NCI-H82 treated with DMSO at 0.1 percent for 48 hours (cell line): ENCODE measurements around the gene TUBA3C.

Source experiments
- DNase-seq: peaks from one replicate; lab custom pipeline; 2025; ENCODE audit not compliant: unreplicated experiment; lab: John Stamatoyannopoulos, UW

Gene TUBA3C

DNA sequence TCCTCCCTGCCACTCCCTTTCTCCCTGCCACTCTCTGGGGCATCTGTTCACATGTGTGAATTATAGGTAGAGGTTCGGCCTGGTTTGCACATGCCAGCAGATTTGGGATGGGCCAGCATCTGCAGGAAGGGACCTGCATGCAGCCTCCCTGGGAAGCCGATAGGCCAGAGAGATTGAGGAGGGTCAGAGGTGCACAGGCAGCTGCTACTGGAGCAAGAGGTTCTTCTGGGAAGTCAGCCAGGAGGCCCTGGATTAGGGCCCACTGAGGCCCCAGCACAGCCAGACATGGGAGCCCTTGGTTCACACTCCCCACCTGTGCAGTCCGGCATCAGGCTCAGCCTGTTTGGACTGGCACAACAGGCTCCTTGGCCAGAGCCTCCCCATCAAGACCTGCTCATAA, 12.1 kb downstream of the TUBA3C start:
- no peak for DNase-seq

DNA sequence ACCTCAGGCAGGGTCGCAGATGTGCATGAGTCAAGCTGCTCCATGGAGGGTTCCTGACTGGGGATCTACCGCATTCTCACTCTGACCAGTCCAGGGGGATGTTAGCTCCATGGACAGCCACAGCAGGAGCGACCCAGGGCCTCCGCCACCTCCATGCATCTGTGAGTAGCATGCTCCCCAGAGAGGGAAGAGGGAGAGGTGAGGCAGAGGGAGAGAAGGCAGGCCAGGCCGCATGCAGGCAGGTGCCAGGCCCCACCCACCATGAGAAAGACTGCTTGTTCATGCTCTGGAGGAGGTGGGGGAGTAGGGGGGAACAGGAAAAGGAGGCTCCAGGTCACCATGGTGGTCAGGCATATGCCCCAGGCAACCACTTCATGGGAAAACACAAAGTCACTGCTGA, 20.3 kb downstream of the TUBA3C start:
- no peak for DNase-seq

DNA sequence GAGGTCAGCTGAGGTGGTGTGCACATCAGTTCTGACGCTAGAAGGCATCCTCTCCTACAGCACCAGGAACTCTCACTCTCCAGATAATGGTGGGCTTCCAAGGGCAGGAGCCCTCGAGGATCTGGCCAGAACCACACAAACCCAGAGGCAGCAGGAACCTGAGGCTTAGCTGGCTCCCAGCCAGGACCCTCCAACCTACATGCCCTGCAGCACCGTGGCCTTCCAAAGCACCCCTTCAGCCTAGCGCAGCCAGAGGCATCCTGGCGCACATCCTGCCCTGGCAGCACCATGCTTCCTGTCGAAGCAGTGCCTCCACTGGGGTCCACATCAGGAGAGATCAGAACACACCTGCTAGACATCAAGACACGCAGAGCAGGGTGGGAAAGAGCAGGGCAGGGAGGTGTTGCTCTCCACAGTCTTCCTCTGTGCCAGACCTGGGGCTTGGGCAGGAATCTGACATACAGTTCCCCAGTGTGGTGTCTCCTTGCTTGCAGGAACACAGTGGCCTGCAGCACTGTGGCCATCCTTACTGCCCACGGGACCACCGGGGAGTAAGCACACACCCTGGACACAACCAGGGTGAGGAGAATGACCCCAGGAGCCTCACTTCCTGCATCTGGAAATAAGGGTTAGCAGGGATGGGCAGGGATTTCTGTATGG, 21.7 kb downstream of the TUBA3C start:
- no peak for DNase-seq

DNA sequence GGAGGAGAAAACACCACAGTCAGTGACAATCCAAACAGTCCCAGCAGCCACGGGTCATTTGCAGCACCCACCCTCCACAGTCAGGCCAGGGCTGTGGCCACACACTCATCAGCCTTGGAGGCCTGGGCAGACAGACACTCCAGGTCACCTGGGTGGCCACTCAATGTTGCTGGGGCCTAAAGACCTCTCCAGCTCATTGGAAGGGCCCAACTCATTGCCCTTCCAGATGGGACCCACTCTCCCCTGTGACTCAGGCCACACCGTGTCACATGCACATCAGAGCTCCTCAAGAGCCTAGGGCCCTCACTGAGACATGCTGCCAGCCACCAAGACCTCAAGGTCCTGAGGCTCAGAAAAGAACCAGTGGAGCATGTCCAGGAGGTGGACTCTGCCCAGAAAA, 22.4 kb downstream of the TUBA3C start:
- no peak for DNase-seq

DNA sequence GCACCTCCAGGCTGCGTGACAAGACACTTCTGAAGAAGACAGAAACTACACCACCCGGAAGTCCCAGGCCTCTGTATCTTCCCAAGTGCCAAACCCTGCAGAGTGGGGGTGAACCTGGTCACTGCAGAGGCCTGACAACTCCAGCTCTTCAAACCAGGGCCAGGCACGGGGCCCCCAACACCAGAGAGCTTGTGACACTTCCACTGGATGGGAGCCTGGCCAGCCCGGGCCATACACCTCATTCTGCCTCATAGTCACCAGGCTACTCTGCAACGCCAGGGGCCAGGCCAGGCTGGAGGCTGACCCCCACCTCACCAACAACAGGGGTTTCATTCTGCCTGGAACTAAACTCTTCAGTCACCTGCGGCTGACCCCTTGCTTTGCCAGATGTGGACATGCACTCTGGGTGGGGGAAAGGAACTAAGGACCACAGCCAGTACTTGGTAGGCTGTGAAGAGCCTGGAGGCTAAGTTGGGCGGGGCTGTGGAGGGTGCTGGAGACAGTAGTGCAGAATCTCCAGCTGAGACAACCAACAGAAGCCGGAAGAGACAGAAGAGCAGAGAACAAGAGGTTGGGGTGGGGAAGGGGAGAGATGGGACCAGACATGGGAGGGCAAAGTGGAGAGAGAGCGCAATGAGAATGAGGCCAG, 23.0 kb downstream of the TUBA3C start:
- no peak for DNase-seq

DNA sequence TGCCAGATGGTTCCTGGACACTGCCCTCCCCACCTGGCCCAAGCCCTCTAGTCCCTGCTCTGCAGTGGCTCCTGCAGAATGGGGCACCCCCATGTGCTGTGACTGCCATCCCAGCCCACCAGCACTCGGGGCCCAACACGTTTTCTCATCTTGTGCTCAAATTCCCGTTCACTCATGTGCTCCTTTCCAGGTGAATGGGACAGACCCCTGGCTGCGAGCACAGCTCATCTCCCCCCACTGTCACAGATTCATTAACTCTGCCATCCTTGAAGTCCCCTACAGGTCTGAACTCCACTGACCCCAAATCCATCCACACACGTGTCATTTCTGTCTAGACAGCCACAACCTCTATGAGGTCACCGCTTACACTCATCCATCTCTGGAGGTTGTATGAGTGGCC, 23.6 kb downstream of the TUBA3C start:
- DNase-seq: no peak

GRCh38 chr13:19157461-19157860, 24.2 kb downstream of the TUBA3C start:
- DNase-seq: no peak

- DNase-seq: no peak
These were observed 25.4 kb downstream of the TUBA3C start for GRCh38 chr13:19156013-19156825.

GRCh38 chr13:19155321-19155861, 26.2 kb downstream of the TUBA3C start:
- DNase-seq: no peak

GRCh38 chr13:19154843-19155242, 26.8 kb downstream of the TUBA3C start:
- no peak for DNase-seq

DNA sequence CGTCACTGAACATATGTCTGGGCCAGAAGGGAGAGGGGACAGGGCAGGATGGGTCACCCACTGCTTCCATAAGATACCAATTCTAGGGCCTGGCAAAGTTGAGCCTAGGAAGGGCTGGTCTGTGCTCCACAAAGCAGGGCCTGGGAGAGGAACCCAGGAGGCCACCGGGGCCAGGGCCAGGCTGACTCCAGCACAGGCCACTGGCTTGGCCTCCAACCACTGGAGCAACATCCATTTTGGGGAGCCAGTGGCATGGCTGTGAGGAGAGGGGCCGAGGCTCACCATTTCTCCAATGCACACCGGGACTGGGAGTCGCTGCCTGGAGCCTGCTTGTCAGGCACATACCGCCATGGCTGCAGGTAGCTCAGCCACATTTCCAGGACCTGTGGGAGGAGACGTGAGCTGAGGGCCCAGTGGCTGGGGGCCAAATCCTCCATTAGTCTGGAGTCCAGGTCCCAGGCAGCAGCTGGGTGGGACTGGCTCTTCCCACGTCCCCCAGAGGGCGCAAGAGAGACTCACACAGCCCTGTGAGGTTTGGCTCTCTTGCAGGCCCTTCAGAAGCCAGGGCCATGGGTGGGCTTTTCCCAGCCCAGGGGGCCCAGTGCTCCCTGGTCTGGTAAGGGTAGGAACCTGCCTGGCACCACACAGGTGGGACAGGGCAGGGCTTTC, 27.7 kb downstream of the TUBA3C start:
- no peak for DNase-seq

GRCh38 chr13:19152403-19152802, 29.2 kb downstream of the TUBA3C start:
- no peak for DNase-seq

DNA sequence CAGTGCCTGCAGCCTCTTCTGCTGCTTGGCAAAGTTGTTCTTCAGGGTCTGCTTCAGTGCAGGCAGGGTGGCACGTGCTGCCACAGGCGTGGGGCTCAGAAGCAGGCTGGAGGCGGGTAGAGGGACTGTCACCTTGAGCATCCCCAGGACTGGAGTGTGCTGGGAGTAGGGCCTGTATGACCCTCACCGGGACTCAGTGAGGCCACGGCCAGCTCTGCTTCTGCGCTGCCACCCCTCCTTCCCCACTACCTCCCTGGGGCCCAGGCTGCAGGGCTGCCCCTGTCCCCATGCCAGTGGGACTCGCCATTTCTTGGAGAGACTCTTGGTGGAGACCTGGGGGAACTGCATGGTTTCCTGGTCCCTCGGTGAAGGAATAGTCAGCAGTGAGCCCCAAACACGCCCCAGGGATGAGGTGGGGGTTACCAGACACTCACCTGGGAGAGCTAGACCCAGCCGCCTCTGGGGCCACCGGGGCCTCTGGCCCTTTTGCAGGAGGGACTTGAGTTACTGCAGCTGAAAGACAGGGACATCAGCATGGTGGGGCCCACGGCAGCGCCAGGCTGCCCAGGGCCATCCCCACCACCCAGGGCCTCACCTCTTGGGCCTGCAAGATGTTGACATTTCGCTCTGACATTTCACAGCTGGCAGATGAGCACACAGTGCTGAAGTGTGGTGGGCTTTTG, 29.9 kb downstream of the TUBA3C start:
- DNase-seq: no peak

- no peak for DNase-seq
These were observed 30.9 kb downstream of the TUBA3C start for GRCh38 chr13:19150712-19151228.

DNA sequence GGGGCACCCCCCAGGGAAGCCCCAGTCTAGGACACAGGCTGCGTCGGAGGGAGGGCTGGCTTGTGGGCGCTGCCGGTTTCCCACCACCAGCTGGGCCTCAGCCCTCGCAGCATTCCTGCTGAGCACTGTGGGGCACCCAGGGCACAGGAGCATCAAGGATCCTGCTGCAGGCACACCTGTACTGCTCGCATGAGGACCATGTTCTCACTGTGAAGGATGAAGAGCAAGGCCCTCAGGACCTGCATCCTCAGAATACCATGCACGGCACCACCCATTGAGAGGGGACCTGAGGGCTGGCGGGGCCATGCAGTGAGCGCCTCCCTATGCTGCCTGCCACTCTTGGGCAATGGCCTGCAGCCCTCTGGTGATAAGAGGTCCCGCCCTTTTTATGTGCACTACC, 31.4 kb downstream of the TUBA3C start:
- no peak for DNase-seq

DNA sequence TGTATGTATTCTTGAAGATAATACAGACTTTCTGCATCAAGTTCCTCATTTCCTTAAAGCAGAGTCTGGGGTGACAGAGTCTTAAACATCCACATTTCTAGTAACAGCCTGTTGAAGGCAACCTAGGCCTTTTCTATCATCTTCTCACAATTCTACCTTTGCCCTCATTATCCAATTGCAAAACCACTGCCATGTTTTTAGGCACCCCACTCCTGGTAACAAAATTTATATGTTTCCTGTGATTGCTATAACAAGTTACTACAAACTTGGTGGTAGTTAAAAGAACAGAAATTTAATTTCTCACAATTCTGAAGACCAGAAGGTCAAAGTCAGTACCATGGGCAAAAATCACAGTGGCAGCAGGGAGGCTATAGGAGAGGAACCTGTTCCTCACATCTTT, 33.1 kb downstream of the TUBA3C start:
- DNase-seq: no peak
